AG04450 (cell line): Measurements from ENCODE around the gene PPFIBP2. TPM values are rescaled to one million over a fixed set of nuclear protein-coding genes. Genes with fewer than 3 reads are reported as not detected.

ENCODE experiments used
- CTCF ChIA-PET: fragments of 300-600, 350-600 bp; formaldehyde crosslinking; extraction: SDS; loops from one replicate; lab custom pipeline; 2022; ENCODE audit warnings: antibody characterized with exemption, inconsistent platforms; lab: Charles Lee
- POLR2A ChIA-PET: fragments of 350-600 bp; formaldehyde crosslinking; extraction: SDS; loops from one replicate; lab custom pipeline; 2021; ENCODE audit warnings: antibody characterized with exemption, inconsistent platforms; lab: Yijun Ruan, JAX
- DNase-seq: peaks from one replicate; pipeline ENCODE4 v3.0.0-alpha.2; 2011; ENCODE audit warnings: low read depth, low spot score
- H3K27ac ChIP-seq: one replicate; pipeline ENCODE4 v1.5.1; 2012; ENCODE audit warnings: low read depth, low read length, control low read depth
- H3K27me3 ChIP-seq: one replicate; pipeline ENCODE4 v1.6.0; 2012; ENCODE audit warnings: low read length; ENCODE audit not compliant: control insufficient read depth, insufficient read depth
- H3K4me3 ChIP-seq: 2 replicates; pipeline ENCODE4 v1.5.1; 2011; ENCODE audit warnings: mild to moderate bottlenecking, low read depth, low read length, control low read depth
- H3K9me3 ChIP-seq: 2 replicates; pipeline ENCODE4 v1.5.1; 2012; ENCODE audit warnings: low read length; ENCODE audit not compliant: control insufficient read depth, insufficient read depth
- CTCF ChIP-seq: IDR thresholded peaks from 2 replicates; pipeline ENCODE4 v1.5.1; 2011; ENCODE audit warnings: low read depth, low read length, control low read depth, inconsistent platforms
- polyA plus RNA-seq: library from polyadenylated mRNA; depleted of rRNA; stranded (reverse); fragments of >200 nt; gene quantifications from 2 replicates; pipeline ENCODE4 v1.2.3, GENCODE V29; 2011

Gene PPFIBP2
- polyA plus RNA-seq, 1 experiment = 4.1 TPM

GRCh38 chr11:7606496-7606895 is 92.7 kb downstream of the PPFIBP2 start:
- H3K27ac ChIP-seq = no peak overlapping the region
- H3K9me3 ChIP-seq = no peaks in the 10 kb centered on the region
- no peak for DNase-seq
- CTCF ChIA-PET = interaction anchor here (0.6 to 2.3 kb wide), 3 partner anchors 12 to 51 kb away, joined by 3 to 8 read pairs (median 4); no protein-coding TSS in a partner anchor
- POLR2A ChIA-PET = no interaction called here
- H3K27me3 ChIP-seq = no peaks in the 10 kb centered on the region
- TF ChIP-seq CTCF = no peak
- H3K4me3 ChIP-seq = no peak overlapping the region

GRCh38 chr11:7609015-7609414 is 95.2 kb downstream of the PPFIBP2 start:
- Histone ChIP-seq H3K9me3 (no peaks in the 10 kb centered on the region), H3K27ac (no peak overlapping the region), H3K27me3 (no peaks in the 10 kb centered on the region), H3K4me3 (no peak overlapping the region)
- ChIA-PET POLR2A (no interaction called here), CTCF (interaction anchor here (0.9 kb wide), 1 partner anchor 48 kb away, joined by 3 read pairs; no protein-coding TSS in a partner anchor)
- no peak for DNase-seq
- TF ChIP-seq CTCF = no peak

- Histone ChIP-seq H3K27me3 (no peaks in the 10 kb centered on the region), H3K4me3 (no peak overlapping the region), H3K9me3 (no peaks in the 10 kb centered on the region), H3K27ac (no peak overlapping the region)
- DNase-seq = no peak
- CTCF ChIA-PET = interaction anchor here (0.9 to 1.4 kb wide), 2 partner anchors 38 to 47 kb away, joined by 3 read pairs; no protein-coding TSS in a partner anchor
- POLR2A ChIA-PET = no interaction called here
- TF ChIP-seq CTCF = no peak
These were observed 95.7 kb downstream of the PPFIBP2 start for GRCh38 chr11:7609521-7609920.

- DNase-seq = no peak
- CTCF ChIA-PET = interaction anchor here (1.3 to 1.4 kb wide), 2 partner anchors 38 to 46 kb away, joined by 3 read pairs; no protein-coding TSS in a partner anchor
- Histone ChIP-seq H3K4me3 (no peak overlapping the region), H3K27me3 (no peaks in the 10 kb centered on the region), H3K9me3 (no peaks in the 10 kb centered on the region), H3K27ac (no peak overlapping the region)
- POLR2A ChIA-PET = no interaction called here
- no peak for TF ChIP-seq CTCF
These were observed 96.6 kb downstream of the PPFIBP2 start for GRCh38 chr11:7610393-7610792.

DNA sequence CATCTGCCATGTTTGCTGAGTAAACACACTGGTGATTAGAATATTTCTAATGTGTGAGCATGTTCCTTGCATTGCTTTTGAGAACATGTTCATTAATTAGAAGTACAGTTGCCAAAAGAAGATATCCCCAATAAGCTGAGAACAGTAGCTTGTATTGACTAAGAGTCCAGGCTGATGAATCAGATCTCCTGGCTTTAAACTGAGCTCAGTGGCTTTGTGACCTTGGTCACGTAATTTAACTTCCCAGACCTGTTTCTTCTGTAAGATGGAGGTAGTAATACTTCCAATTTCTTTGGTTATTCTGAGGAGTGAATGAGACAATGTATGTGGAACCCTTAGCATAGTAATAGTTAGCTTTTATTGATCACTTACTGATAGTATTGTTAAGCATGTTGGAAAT is 97.6 kb downstream of the PPFIBP2 start:
- ChIA-PET POLR2A (no interaction called here), CTCF (interaction anchor here (1.3 kb wide), 1 partner anchor 45 kb away, joined by 3 read pairs; no protein-coding TSS in a partner anchor)
- Histone ChIP-seq H3K9me3 (no peaks in the 10 kb centered on the region), H3K27ac (no peak overlapping the region), H3K4me3 (no peak overlapping the region), H3K27me3 (no peaks in the 10 kb centered on the region)
- TF ChIP-seq CTCF = no peak
- no peak for DNase-seq
